ENCODE measurements around the gene DCDC2C.

DCDC2C gene

DNA sequence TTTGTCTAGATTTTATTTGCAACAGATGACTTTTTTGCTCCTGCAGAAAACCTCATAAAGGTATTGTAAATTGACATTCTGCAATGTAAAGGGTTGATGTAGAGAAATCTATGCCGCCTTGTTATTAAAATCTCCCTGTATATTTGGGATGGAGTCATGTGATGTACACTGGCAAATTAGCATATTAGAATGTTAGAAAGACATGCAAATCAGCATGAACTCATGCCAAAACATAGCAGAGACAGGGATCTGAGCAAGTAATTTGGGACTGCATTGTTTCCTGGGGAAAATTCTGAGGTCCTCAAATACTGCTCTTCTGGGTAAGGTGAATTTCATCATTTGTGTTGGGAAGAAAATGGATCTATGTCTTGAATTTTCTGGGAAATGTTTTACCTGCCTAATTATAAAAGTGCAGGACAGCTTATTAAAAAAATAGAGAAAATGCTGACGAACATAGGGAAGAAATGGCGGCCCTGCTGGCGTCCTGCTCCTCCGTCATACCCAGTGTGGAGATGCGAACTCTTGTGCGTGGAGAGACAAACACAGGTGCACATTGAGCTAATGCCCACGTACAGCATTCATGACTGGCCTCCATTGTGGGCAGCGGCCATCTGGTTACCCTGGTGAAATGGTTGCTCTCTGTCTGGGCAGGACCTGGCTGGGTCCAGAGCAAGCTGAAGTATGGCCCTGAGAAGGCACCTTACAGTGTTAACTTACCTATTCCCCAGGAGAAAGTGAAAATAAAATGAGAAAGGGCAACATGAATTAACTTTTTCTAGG is 29.1 kb upstream of the DCDC2C start:
- DNase-seq (ENCODE audit: low read depth), result no peak

DNA sequence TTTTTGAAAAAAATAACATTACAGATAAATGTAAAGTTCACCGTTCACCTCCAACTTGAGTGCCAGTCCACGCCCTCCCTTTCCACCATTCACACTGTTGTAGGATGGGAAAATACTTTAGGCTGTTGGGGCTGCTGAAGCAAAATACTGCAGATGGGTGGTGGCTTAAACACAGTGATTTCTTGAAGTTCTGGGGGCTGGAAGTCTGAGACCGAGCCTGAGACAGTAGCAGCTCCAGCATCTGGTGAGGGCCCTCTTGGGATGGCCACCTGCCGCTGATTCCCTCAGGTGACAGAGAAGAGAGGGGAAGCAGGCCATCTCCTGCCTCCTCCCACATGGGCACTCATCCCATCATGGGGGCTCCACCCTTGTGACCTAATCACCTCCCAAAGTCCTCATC is 27.7 kb upstream of the DCDC2C start:
- no peak for DNase-seq (ENCODE audit: low read depth)

DNA sequence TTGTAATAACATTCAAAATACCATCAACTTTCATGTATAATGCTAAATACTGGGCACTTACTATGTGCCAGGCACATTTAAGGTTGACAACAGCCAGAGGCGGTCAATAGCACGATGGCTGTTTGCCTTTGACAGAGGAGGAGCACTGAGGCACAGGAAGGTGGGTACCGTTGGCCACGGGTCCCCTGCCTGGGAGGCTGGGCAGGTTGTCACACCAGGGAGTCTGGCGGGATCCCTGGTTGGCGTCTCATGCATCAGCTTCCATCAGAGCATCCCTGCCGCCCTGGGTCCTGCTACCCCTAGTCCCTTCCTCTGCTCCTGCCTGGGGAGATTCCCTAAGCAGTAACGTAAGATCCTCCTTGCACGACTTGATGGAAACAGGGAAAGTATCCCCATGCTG is 25.9 kb upstream of the DCDC2C start:
- no peak for DNase-seq (ENCODE audit: low read depth)

DNA sequence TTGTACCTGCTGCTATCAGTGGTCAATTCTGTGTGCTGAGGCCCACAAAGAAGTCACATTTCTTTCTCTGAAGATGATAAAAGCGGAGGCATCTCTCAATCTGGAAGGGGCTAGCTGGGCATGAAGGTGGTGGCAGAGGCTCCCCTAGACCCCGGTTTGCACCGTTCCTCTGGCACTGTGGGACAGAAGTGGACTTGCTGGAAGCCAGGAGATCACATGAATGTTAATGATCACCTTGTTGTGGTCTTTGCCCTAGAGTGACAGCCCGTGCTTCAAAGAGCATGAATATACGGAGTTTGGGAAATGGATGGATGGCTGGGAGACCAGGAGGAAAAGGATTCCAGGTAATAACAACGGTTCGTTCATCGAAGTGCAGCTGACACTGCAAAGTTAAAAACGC is 25.2 kb upstream of the DCDC2C start:
- no peak for DNase-seq (ENCODE audit: low read depth)

DNA sequence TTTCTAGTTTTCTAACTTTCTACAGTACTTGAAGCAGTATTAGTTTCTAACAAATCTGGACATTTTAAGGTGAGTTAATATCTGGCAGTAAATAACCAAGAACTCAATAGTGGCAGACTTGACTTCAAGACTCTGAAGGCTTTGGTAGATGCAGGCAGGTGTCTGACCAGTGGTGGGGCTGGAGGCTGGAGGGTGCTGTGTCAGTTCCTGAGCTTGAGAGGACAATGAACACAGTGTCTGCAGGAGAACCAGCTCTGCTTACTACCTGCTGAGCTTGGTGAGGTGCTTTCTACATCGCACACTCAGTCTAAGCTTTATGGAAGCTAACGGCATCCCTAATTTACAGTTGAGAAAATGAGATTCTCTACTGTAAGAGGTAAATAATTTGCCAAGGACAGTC is 24.2 kb upstream of the DCDC2C start:
- no peak for DNase-seq (ENCODE audit: low read depth)

DNA sequence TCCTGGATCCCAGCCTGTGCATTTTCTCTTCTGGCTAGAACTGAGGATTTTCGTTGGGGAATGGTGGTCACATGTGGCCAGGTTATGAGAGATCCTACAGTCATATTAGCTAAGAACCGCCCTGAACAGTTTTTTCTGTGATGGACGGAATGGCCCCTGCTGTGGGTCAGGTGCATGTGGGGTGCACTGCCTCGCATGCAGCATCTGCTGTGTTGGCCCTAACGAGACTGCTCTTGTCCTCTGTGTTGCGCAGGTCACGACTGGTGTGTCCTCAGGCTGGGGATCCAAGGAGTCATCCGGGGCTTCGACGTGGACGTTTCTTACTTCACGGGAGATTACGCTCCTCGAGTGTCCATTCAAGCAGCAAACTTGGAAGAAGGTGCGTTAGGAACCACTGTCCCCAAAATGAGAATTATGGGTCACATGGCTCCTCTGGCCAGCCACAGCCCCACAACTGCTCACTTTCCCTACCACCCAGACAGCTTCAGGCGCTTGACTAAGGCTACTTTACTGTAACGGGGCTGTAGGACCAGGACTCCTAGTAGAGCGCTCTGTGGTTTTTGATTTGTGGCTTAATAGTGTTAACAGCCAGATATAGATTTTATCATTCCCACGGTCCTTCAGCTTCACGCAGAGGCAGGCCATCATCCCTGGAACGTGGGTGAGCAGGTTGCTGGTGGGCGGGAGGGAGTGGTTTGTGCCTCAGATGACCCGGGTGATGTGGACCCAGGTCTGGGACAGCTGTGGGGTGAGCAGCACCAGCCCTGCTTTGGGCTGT is 23.6 kb upstream of the DCDC2C start:
- no peak for DNase-seq (ENCODE audit: low read depth)

DNA sequence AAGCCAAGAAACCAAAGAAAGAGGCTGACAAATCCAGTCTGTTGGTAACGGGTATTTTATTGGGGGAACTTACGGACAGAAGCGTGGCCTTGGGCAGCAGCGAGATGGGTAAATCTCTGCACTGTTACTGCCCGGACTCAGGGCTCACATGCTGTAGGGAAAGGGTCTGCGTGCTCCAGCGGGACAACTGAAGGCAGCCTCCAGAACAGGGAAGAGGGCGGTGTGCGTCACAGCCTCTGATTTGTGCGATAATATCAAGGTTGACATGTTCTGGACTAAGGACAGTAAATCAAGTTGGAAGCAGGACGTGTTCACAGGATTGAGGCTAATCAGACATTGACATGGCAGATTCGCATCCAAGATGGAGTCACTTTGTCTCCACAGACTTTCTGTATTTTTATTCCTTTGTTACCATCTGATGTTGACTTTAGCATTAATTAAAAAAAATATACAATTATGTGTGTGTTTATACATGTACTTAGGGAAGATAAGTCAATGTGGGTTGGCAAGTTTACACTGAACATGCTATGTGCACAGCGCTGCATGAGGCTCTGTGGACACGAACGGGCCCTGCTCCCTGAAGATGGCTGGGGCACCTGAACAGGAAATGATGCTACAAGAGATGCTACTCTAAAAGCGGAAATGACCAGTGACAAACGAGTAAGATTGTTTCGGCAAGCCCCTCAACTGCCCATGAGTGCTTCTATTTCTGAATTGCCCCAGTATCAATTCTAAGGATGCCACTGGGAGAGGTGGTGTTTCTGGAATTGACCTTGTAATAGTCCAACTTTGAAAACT is 22.6 kb upstream of the DCDC2C start:
- no peak for DNase-seq (ENCODE audit: low read depth)

DNA sequence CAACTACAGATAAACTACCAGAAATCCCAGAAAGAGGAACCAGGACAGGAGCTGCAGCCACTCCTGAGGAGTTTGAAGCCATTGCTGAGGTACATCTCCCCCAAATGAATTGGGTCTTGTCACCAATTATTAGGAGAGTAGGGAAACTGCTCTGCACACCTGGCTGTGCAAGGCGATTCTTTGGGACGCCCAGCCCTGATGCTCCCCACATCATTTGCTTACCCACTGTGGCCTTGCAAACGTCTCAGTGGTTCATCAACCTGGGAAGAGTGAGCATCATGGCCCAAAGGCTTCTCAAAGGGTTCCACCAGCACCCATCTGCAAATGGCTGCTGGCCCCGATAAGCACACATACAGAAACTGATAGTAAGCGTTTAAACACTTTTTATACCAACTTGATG is 21.8 kb upstream of the DCDC2C start:
- no peak for DNase-seq (ENCODE audit: low read depth)

DNA sequence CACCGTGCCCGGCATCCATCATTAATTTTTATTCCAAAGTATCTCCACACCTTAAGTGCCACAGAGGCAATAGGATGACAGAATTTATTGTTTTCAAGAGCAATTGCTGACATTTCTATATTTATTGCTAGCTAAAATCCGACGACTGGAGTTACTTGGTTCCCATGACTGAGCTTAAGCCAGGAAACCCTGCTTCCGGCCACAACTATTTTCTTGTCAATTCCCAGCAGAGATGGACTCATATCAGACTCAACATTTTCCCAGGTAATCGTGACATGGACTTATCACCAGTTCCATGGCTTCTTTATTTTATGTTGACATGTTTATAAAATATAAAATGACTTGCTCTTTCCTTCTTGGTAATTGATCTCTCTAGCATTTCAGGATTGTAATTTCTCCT is 20.6 kb upstream of the DCDC2C start:
- no peak for DNase-seq (ENCODE audit: low read depth)

DNA sequence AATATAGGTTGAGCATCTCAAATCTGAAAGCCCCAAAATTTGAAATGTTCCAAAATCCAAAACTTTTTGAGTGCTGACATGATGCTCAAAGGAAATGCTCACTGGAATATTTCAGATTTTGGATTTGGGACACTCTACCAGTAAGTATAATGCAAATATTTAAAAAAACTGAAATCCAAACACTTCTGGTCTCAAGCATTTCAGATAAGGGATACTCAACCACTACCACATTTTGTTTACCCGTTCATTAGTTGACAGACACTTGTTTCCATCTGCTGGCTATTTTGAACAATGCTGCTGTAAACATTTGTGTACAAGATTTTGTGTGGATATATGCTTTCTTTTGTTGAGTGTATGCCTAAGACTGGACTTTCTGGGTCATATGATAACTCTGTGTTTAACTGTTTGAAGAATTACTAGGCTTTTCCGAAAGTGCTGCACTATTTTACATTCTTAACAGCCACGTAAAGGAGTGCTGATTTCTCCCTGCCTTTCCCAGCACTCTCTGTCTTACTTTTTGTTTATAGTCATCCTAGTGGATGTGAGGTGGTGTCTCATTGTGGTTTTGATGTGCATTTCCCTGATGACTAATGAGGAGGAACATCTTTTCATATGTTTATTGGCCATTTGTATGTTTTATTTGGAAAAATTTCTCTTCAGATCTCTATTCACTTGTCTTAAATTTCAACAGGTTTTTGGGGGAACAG is 19.5 kb upstream of the DCDC2C start:
- DNase-seq (ENCODE audit: low read depth), result no peak

DNA sequence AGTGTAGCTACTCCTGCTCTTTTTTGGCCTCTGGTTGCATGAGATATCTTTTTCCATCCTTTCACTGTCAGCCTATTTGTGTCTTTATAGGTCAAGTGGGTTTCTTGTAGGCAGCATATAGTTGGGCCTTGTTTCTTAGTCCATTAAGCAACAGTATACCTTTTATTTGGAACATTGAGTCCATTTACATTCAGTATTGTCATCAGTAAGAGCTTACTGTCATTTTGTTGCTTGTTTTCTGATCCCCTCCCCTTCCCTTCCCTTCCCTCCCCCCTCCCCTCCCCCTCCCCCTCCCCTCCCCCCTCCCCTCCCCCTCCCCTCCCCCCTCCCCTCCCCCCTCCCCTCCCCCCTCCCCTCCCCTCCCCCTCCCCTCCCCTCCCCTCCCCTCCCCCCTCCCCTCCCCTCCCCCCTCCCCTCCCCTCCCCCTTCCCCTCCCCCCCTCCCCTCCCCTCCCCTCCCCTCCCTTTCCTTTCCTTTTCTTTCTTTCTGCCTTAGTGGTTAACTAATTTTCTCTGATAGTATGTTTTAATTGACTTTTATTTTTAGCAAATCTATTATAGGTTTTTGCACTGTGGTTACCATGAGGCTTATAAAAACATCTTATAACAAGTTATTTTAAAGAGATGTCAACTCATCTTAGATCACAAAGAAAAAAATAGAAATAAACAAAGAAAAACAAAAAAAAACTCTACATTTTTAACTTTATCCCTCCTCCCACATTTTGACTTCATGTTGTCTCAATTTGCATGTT is 13.2 kb upstream of the DCDC2C start:
- no peak for DNase-seq (ENCODE audit: low read depth)

DNA sequence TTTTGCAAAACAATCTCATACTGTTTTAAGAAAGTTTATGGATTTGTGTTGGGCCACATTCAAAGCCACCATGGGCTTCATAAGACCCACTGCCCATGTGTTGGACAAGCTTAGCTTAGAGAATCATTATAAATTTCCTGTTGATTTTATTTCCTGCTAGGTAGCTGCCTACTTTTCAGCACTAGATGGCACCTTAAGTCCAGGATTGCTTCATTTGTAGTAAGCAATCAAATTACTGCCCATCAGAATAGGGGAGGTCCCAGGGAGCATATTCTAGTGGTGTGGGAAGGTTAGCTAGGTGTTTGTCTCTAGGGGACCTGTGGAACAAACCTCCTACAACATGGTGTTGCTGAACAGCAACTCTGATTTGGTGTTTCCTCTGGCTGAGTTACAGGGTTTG is 11.0 kb upstream of the DCDC2C start:
- no peak for DNase-seq (ENCODE audit: low read depth)

DNA sequence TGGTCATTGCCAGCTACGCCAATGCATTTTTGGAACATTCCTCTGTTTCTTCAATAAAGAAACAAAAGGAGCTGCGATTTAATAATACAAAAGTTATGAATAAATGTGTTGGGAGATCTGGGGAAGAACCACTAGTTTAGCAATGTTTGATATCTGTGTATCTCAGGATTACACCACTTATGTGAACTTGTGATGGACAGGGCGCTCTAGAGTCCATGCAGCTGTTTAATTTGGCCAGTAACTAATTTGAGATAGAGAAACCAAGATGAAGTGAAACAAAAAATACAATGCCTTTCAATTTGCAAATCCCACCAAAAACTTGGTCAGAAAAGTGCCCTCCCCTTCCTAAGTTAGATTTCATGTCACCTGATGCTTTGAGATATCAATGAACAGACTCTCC is 6.8 kb upstream of the DCDC2C start:
- DNase-seq (ENCODE audit: low read depth), result no peak

DNA sequence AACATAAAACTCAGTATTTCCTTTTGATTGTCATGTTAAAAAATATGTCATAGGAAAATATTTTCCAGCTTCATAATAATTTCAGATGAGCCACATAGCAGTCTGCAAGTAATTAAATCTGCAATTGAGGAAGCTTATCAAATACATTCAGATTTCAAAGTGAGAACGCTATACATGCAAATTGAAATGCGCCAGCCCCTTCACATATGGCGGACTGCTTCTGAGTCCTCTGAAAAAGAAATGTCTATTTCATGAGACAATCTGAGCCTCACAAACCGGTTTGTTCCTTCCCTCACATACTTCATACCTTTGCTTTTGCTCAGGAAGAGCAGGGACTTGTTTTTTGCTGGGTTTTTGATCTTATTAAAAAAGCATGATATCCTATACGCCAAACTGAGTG is 2.3 kb upstream of the DCDC2C start:
- DNase-seq (ENCODE audit: low read depth), result no peak

DNA sequence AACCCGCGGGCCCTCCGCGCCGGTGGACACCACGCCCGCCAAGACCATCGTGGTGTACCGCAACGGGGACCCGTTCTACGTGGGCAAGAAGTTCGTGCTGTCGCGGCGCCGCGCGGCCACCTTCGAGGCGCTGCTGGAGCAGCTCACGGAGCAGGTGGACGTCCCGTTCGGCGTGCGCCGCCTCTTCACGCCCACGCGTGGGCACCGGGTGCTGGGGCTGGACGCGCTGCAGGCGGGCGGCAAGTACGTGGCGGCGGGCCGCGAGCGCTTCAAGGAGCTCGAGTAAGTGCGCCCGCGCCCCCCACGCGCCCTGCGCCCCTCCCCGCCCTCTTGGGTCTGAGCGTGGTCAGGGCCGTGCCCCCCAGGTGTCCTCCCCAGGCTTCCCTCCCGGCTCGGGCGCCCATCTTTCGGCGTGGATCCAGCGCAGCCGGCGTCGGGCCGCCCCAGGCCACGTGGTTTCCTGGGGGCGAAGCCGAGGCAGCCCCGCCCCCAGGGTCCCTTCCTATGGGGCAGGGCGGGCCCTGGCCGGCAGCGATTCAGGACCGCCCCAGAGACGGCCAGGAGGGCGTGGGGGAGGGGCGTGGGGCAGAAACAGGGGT is 481 bp downstream of the DCDC2C start:
- DNase-seq (ENCODE audit: low read depth), result no peak

DNA sequence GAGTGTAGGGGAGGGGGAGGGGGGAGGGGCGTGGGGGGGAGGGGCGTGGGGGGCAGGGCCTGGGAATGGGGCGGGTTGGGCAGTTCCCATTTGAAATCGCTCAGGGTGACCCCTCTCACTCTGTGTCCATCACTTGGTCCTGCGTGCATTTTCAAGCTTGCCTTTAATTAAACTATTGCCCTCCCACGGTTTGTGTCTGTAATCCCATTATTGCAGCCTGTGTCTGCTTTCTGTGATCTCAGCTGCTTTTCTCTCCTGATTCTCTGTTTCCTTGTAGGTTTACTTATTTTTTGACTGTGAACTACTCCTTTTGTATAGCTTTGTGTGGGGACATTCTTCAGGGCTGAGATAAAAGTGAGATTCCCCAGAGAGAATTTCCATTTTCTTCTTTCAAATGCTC is 1.3 kb downstream of the DCDC2C start:
- DNase-seq (ENCODE audit: low read depth), result no peak

DNA sequence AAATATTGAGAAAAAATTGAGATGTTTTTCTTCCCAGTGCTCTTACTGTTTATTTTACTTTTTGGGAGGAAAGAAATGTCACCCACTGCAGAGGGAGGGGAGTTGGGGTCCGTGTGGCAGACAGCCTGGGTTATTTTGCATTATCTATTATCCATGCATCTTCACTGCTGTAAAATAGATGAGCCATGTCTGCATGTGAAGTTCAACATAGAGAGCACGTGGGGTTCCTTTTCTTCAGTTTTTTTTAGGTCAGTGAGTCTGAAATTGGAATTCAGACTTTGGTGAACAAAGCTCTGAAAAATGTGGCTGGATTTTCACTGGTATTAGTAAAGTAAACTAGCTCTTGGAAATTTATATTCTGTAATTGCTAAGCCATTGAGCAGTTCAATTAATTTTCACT is 2.4 kb downstream of the DCDC2C start:
- no peak for DNase-seq (ENCODE audit: low read depth)

DNA sequence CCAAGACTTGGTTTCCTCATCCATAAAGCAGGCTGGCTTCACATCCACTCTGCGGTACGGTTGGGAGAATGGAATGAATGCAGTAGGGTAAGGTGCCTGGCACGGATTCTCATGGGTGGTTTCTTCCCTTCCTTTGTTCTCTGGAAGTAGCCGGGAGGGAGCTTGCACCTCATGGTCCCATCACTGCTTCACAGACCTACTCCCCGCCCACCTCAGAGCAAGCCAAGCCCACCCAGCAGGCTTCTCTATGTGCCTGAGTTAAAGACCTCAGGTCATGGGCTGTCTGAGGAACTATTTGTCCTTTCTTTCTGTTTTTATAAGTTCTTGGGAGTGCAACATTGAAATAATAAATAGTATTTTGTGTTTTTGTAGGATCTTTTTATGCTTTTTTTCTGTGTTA is 3.5 kb downstream of the DCDC2C start:
- DNase-seq (ENCODE audit: low read depth), result no peak

DNA sequence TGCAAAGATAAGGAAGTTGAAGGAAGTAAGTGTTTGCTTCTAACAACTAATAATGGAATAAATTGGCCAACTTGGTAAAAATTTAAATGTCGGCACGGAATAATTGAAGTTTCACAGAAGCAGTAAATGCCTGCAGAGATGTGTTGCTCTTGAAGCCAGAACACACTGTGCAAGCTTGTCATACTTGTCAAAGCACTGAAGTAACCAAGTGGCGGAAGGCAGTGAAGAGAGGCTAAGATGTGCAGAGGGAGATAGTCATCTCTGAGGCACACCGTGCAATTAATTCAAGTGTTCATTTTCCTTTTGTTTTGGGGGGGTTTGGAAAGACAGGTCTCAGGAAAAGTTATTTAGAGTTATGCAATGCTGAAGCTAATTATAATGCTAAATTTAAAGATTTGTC is 5.2 kb downstream of the DCDC2C start:
- no peak for DNase-seq (ENCODE audit: low read depth)

DNA sequence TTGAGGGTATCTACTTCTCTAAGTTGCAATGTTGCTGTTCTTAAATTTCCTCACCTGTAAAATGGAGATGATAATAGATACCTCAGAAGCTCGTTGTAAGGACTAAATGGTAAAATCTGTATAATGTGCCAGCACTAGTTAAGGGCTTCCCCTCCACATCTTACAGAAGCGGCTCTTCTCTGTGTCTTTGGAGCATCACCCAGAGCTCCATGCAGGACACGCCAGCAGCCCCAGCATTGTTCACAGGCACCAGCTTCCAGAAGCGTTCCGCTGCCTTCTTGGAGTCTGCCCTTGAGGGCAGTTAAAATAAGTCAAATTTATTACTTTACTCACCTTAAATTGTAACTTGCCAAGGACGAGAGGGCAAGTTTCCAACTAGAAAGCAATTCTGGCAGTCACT is 5.8 kb downstream of the DCDC2C start:
- no peak for DNase-seq (ENCODE audit: low read depth)

DNA sequence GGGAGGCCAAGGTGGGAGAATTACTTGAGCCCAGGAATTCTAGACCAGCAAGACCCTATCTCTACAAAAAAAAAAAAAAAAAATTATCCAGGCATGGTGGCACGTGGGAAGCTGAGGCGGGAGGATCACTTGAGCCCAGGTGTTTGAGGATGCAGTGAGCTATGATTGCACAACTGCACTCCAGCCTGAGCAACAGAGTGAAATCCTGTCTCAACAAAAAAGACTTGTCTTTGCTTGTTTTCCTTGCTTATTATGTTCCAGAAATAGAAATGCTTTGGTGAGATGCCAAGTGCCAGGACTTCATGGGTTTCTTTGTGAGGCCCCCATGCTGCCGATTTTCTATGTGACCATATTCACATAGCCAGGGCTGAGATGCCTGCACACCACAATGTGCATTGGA is 9.0 kb downstream of the DCDC2C start:
- no peak for DNase-seq (ENCODE audit: low read depth)
